ENCODE results near the gene TTYH2. TPM values are rescaled to one million over a fixed set of nuclear protein-coding genes. Genes with fewer than 3 reads are reported as not detected.

Gene TTYH2
- total and polyA plus RNA-seq, 2 experiments from 2014 or later = 1.4 to 3.9 TPM

DNA sequence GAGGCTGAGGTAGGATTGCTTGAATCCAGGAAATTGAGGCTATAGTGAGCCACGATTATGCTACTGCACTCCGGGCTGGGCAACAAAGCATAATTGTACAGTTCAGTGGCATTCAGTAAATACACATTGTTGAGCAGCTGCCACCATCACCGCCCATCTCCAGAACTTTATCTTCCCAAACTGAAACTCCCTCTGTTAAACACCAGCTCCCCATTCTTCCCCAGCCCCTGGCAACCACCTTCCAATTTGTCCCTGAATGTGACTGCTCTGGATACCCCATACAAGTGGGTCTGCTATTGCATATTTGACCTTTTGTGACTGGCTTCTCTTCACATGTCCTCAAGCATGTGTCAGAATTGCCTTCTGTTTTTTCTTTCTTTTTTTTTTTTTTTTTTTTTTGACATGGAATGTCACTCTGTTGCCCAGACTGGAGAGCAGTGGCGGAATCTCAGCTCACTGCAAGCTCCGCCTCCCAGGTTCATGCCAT, 7.0 kb upstream of the TTYH2 start (continued):
- TF ChIP-seq, protein P1, sequence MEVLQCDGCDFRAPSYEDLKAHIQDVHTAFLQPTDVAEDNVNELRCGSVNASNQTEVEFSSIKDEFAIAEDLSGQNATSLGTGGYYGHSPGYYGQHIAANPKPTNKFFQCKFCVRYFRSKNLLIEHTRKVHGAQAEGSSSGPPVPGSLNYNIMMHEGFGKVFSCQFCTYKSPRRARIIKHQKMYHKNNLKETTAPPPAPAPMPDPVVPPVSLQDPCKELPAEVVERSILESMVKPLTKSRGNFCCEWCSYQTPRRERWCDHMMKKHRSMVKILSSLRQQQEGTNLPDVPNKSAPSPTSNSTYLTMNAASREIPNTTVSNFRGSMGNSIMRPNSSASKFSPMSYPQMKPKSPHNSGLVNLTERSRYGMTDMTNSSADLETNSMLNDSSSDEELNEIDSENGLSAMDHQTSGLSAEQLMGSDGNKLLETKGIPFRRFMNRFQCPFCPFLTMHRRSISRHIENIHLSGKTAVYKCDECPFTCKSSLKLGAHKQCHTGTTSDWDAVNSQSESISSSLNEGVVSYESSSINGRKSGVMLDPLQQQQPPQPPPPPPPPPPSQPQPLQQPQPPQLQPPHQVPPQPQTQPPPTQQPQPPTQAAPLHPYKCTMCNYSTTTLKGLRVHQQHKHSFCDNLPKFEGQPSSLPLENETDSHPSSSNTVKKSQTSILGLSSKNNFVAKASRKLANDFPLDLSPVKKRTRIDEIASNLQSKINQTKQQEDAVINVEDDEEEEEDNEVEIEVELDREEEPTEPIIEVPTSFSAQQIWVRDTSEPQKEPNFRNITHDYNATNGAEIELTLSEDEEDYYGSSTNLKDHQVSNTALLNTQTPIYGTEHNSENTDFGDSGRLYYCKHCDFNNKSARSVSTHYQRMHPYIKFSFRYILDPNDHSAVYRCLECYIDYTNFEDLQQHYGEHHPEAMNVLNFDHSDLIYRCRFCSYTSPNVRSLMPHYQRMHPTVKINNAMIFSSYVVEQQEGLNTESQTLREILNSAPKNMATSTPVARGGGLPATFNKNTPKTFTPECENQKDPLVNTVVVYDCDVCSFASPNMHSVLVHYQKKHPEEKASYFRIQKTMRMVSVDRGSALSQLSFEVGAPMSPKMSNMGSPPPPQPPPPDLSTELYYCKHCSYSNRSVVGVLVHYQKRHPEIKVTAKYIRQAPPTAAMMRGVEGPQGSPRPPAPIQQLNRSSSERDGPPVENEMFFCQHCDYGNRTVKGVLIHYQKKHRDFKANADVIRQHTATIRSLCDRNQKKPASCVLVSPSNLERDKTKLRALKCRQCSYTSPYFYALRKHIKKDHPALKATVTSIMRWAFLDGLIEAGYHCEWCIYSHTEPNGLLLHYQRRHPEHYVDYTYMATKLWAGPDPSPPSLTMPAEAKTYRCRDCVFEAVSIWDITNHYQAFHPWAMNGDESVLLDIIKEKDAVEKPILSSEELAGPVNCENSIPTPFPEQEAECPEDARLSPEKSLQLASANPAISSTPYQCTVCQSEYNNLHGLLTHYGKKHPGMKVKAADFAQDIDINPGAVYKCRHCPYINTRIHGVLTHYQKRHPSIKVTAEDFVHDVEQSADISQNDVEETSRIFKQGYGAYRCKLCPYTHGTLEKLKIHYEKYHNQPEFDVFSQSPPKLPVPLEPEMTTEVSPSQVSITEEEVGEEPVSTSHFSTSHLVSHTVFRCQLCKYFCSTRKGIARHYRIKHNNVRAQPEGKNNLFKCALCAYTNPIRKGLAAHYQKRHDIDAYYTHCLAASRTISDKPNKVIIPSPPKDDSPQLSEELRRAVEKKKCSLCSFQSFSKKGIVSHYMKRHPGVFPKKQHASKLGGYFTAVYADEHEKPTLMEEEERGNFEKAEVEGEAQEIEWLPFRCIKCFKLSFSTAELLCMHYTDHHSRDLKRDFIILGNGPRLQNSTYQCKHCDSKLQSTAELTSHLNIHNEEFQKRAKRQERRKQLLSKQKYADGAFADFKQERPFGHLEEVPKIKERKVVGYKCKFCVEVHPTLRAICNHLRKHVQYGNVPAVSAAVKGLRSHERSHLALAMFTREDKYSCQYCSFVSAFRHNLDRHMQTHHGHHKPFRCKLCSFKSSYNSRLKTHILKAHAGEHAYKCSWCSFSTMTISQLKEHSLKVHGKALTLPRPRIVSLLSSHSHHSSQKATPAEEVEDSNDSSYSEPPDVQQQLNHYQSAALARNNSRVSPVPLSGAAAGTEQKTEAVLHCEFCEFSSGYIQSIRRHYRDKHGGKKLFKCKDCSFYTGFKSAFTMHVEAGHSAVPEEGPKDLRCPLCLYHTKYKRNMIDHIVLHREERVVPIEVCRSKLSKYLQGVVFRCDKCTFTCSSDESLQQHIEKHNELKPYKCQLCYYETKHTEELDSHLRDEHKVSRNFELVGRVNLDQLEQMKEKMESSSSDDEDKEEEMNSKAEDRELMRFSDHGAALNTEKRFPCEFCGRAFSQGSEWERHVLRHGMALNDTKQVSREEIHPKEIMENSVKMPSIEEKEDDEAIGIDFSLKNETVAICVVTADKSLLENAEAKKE (CRISPR knock-in tag; IDR thresholded peaks at IDR 0.05) = no peak
- TF ChIP-seq, protein P2, sequence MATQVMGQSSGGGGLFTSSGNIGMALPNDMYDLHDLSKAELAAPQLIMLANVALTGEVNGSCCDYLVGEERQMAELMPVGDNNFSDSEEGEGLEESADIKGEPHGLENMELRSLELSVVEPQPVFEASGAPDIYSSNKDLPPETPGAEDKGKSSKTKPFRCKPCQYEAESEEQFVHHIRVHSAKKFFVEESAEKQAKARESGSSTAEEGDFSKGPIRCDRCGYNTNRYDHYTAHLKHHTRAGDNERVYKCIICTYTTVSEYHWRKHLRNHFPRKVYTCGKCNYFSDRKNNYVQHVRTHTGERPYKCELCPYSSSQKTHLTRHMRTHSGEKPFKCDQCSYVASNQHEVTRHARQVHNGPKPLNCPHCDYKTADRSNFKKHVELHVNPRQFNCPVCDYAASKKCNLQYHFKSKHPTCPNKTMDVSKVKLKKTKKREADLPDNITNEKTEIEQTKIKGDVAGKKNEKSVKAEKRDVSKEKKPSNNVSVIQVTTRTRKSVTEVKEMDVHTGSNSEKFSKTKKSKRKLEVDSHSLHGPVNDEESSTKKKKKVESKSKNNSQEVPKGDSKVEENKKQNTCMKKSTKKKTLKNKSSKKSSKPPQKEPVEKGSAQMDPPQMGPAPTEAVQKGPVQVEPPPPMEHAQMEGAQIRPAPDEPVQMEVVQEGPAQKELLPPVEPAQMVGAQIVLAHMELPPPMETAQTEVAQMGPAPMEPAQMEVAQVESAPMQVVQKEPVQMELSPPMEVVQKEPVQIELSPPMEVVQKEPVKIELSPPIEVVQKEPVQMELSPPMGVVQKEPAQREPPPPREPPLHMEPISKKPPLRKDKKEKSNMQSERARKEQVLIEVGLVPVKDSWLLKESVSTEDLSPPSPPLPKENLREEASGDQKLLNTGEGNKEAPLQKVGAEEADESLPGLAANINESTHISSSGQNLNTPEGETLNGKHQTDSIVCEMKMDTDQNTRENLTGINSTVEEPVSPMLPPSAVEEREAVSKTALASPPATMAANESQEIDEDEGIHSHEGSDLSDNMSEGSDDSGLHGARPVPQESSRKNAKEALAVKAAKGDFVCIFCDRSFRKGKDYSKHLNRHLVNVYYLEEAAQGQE (IDR thresholded peaks at IDR 0.05; ENCODE audit: unreplicated experiment) = no peak
- TF ChIP-seq, protein P3, sequence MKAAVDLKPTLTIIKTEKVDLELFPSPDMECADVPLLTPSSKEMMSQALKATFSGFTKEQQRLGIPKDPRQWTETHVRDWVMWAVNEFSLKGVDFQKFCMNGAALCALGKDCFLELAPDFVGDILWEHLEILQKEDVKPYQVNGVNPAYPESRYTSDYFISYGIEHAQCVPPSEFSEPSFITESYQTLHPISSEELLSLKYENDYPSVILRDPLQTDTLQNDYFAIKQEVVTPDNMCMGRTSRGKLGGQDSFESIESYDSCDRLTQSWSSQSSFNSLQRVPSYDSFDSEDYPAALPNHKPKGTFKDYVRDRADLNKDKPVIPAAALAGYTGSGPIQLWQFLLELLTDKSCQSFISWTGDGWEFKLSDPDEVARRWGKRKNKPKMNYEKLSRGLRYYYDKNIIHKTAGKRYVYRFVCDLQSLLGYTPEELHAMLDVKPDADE (IDR thresholded peaks at IDR 0.05) = no peak
- TF ChIP-seq ZNF114 (CRISPR knock-in tag; IDR thresholded peaks at IDR 0.05) = no peak
- TF ChIP-seq STAT1 (IDR thresholded peaks at IDR 0.05; ENCODE audit: unreplicated experiment) = no peak
